ENCODE measurements around the gene DGKQ.

DGKQ gene

DNA sequence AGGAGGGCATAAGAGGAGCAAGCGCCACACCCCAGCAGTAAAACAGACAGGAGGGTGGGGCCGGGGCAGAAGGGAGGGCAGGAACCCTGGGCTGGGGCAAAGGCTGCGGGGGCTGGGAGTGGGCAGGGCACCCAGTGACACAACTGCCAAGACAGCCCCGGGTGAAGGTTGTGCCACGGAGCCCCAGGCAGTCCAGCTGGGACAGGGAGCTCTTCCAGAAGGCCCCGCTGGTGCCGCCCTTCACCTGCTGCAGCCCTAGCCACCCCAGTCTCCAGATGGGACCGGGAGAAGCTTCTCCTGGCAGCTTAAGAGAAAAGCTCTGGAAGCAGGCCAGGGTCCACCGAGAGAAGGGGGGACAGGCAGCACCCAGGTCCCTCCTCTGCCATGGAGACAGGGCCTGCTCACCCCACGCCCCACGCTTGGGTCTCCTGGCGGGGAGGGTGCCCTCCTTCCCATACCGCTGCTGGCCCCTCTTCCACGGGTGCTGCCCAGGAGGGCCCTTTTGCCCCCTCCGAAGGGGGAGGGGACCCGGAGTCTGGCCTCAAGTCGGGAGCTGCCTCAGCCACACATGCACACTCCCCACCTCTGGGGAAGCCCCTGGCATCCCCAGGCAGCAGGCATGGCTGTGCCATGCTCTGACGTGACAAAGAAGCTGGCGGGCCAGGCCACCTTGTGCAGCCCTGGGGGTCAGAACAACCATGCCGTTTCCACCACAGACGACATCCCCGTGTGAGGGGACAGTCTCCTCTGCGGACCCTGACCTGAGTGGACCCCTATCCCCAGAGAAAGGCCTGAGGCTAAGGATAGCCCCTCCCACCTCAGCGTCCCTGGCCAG lies 1.5 kb downstream of the DGKQ start:
- TF ChIP-seq JUND (IDR thresholded peaks at IDR 0.05; ENCODE audit: low read depth), result no peak
- in situ Hi-C loops (cut with HindIII; ENCODE audit: low pct_unique_long_range_greater_than_20kb, low sequenced_read_pairs), result no loop called here
- DNase-seq (ENCODE audit: low read depth in 1 of 2, low spot score in 1 of 2), result no peak

DNA sequence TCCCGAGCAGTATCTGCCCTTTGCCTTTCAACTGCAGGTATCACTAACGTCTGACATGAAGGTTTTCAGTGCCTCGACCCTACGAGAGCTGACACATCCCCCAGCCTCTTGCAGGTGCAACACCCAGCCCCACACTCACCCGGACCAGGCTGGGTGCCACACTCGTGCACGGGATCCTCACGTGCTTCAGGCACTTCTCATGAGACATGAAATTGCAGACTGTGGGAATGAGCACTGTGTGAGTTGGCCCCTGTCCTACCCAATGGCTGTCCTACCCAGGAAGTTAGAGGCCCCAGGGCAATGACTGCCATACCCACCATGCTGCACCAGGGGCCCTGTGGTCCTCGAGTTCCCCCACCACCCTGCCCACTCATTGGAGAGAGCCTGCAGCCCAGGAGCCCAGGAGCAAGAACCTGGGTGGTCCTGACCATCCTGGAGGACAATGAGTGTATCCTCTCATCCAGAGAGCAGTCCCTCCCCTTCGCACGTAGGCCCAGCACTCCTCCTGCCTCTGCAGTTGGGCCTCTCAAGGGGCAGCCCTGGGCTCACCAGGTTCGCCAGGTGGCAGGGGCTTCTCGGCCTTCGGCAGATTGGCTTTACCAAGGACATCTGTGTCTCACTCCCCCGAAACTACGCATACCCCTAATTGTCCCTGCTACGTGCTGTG lies 2.4 kb downstream of the DGKQ start:
- DNase-seq (ENCODE audit: low read depth in 1 of 2, low spot score in 1 of 2), result peak in 1 of 2 experiments; percentile 31
- in situ Hi-C loops (cut with HindIII; ENCODE audit: low pct_unique_long_range_greater_than_20kb, low sequenced_read_pairs), result no loop called here
- TF ChIP-seq JUND (IDR thresholded peaks at IDR 0.05; ENCODE audit: low read depth), result no peak

DNA sequence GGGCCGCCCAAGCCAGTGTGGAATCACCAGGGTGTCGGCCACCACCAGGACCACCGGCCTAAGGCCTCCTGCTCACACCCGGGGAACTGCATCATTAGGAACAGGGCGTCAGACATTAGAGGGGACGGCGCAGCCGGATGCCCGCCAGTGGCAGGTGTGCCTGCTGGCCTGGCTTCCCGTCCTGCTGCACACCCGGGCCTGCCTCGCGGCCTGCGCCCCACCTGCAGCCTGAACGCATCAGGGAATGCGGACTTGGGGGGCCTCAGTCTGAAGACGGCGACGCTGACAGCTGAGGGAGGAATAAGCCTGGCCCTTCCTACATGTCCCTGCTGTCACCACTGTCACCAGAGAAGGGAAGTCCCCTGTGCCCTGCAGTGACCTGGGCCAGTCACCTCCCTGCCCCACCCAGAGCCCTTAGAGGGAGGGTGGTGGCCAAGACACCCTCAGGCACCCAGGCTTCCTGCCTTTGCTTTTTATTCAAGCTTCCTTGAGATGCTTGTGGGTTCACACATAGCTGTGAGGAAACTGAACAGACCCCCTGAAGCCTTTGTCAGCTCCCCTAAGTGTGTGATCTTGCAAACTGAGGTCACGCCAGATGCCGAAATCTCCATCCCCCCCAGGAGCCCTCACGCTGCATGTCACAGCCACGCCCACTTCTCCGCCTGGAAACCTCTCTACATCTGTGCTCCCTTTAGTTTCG lies 3.2 kb downstream of the DGKQ start:
- TF ChIP-seq JUND (IDR thresholded peaks at IDR 0.05; ENCODE audit: low read depth), result no peak
- DNase-seq (ENCODE audit: low read depth in 1 of 2, low spot score in 1 of 2), result no peak
- in situ Hi-C loops (cut with HindIII; ENCODE audit: low pct_unique_long_range_greater_than_20kb, low sequenced_read_pairs), result no loop called here

DNA sequence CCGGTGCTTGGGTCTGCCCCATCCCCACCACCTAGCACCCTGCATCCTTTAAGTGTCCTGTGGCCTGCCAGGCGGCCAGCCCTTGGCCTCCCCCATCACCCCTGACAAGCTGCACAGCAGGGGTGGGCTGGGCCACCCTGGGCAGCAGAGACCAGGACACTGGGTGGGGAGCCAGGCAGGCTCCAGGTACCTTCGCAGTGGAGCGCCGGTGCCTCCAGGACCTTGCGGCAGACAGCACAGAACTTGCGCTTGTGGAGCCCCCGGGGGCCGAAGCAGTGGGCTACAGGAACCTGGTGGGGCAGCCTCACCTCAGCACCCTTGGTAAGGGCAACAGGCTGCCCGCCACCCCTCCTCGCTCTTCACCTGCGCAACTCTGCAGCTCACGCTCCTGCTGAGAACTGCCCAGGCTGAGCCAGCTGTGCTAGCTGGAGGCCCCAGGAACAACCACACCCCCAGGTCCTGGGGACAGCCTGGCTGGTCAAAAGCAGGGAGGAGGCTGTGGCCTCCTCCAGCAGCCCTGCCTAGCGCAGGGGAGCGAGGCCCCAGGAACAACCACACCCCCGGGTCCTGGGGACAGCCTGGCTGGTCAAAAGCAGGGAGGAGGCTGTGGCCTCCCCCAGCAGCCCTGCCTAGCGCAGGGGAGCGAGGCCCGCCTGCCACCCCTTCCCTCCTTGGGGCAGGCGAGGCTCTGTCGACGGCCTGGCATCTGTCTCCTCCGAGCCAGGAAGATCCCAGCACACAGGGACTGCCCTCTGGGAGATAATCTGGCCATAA lies 4.6 kb downstream of the DGKQ start:
- in situ Hi-C loops (cut with HindIII; ENCODE audit: low pct_unique_long_range_greater_than_20kb, low sequenced_read_pairs), result no loop called here

DNA sequence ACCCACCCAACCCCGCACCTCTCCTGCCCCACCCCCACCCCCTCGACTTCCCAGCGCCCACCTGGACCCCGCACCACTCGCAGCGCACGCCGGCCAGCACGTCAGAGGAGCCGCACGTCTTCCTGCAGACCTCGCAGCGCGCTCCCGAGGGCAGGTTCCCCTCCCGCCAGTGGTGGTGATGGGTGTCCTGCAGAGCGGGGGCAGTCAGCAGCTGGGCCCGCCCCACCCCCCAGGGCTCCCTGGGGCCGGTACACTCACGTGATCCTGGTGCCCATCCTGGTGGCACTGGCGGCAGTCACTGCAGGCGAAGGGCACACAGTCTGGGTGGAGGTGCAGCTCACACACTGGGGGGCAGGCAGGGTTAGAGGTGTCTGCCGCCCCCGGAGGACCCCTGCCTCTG lies 5.1 kb downstream of the DGKQ start:
- in situ Hi-C loops (cut with HindIII; ENCODE audit: low pct_unique_long_range_greater_than_20kb, low sequenced_read_pairs), result no loop called here
- no peak for TF ChIP-seq JUND (IDR thresholded peaks at IDR 0.05; ENCODE audit: low read depth)
- no peak for DNase-seq (ENCODE audit: low read depth in 1 of 2, low spot score in 1 of 2)

More for the DNA sequence above, 4.6 kb downstream of the DGKQ start:
- TF ChIP-seq JUND (IDR thresholded peaks at IDR 0.05; ENCODE audit: low read depth), result no peak
- DNase-seq (ENCODE audit: low read depth in 1 of 2, low spot score in 1 of 2), result no peak

DNA sequence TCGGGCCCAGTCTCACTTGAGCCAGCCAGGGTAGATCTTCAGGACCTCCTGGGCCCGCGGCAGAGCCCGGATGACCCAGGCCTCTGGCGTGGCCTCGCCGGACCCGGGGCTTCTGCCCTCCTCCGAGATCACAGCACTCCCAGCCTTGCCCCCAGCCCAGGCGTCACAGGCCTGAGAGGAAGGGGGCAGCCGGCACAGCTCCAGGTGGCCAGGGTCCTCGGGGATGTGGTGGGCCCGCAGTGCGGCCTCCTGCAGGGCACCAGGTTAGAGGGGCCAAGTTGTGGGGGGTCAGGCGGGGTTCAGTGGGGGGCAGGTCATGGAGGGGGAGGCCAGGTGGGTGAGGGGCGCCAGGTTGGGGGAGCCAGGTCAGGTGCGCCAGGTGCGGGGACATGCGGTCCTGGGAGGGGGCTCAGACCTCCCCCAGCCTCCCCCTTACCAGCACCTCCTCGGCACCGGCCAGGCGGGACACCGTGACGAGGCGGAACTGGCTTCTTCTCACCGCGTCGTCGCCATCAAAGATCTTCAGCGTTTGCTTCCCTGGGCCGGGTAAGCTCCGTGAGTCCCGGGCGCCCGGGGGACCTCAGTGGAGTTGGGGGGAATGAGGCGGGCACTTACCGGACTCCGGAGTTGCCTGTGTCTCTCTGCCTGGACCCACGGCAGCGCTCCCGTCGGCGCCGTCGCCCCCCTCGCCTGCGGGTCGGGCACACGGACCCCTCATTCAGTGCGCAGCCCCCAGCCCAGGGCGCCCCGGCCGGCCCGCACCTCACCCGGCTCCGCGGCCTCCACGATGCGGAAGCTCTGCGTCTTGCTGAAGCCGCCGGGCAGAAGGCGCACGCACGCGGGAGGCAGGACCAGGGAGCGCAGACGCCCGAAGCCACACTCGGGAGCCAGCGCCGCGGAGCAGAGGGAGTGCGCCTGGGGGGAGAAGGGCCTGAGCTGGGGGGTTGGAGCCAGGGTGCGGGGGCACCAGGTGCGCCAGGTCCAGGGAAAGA lies 6.0 kb downstream of the DGKQ start:
- DNase-seq (ENCODE audit: low read depth in 1 of 2, low spot score in 1 of 2), result no peak
- TF ChIP-seq JUND (IDR thresholded peaks at IDR 0.05; ENCODE audit: low read depth), result no peak
- in situ Hi-C loops (cut with HindIII; ENCODE audit: low pct_unique_long_range_greater_than_20kb, low sequenced_read_pairs), result no loop called here

DNA sequence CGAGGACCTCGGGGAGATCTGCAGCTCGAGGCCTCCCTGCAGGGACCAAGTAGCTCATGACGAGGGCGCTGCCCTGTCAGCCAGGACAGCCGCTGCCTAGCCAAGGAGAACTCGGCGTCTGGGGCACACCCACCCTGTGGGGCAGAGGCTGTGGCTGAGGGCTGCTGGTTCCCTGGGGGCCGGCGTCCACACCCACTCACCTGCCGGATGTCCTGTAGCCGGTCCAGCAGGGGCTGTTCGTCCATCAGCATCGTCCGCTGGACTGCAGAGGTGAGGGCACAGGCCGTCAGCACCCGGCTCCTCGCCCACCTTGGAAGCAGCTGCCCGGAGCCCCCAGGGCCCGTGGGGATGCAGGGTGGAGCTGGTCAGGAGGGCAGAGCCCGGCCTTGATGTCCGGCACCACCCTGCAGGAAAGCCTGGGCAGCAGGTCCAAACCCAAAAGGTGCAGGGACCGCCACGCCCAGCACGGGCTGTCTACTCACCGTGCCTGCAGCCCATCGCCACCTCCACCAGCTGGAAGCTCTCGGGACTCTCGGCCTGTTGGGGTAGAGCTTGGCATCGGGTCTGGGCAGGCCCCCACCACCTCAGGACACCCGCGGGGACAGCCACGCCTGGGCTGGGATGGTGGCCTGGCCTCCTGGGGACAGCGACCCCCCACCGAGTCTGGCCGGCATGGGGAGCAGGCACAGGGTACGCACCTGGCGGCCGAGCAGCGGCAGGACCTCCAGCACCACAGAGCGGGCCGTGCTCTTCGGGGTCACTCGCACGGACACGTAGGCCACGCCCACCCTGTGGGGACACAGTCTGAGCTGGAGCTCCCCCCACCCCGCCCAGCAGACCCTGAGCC lies 6.9 kb downstream of the DGKQ start:
- no peak for TF ChIP-seq JUND (IDR thresholded peaks at IDR 0.05; ENCODE audit: low read depth)
- in situ Hi-C loops (cut with HindIII; ENCODE audit: low pct_unique_long_range_greater_than_20kb, low sequenced_read_pairs), result no loop called here
- DNase-seq (ENCODE audit: low read depth in 1 of 2, low spot score in 1 of 2), result no peak

DNA sequence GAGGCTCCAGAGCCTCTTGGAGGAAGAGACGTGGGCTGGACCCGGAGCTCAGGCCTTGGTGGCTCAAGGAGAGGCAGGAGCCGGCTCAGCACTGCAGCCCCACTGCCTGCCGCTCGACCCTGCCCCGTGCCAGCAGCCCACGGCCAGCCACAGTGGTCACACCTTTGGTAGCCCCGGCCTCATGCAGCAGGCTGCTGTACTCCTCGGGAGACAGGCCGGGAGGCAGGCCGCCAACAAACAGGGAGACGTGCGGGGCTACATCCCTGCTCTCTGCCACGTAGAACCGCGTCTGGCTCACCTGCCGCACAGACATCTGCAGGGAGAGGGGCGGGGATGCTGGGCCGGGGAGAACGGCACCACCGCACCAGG lies 7.6 kb downstream of the DGKQ start:
- DNase-seq (ENCODE audit: low read depth in 1 of 2, low spot score in 1 of 2), result no peak
- TF ChIP-seq JUND (IDR thresholded peaks at IDR 0.05; ENCODE audit: low read depth), result no peak
- in situ Hi-C loops (cut with HindIII; ENCODE audit: low pct_unique_long_range_greater_than_20kb, low sequenced_read_pairs), result no loop called here

DNA sequence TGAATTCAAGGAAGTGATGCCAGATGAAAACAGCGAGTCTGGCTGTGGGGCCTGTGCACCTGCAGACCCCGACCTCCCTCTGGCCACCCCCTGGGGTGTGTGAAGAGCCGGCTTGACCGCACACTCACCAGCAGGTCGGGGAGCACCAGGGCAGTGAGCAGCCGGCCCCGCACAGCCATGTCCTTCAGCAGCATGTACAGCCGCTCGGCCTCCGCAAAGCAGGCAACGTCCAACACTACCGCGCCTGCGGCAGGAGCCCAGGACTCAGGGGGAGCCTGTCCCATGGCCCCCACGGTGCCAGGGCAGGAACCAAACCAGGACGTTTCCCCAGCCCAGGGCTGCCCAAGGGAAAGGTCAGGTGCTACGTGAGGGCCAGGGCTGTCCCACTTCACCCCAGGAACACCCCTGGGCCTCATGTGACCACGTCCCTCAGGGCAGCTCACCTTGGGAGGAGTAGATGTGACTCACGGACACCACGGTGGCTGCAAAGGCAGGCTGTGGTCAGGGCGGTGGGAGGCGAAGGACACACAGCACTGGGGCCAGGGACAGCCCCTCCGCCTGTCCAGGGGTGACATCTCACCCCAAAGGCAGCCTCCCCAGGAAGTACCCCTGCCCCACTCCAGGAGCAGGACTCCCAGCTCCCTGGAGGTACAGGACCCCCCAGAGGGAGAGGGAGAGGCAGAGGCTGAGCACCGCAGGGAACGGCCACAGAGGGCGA lies 8.2 kb downstream of the DGKQ start:
- DNase-seq (ENCODE audit: low read depth in 1 of 2, low spot score in 1 of 2), result no peak
- in situ Hi-C loops (cut with HindIII; ENCODE audit: low pct_unique_long_range_greater_than_20kb, low sequenced_read_pairs), result no loop called here
- TF ChIP-seq JUND (IDR thresholded peaks at IDR 0.05; ENCODE audit: low read depth), result no peak

DNA sequence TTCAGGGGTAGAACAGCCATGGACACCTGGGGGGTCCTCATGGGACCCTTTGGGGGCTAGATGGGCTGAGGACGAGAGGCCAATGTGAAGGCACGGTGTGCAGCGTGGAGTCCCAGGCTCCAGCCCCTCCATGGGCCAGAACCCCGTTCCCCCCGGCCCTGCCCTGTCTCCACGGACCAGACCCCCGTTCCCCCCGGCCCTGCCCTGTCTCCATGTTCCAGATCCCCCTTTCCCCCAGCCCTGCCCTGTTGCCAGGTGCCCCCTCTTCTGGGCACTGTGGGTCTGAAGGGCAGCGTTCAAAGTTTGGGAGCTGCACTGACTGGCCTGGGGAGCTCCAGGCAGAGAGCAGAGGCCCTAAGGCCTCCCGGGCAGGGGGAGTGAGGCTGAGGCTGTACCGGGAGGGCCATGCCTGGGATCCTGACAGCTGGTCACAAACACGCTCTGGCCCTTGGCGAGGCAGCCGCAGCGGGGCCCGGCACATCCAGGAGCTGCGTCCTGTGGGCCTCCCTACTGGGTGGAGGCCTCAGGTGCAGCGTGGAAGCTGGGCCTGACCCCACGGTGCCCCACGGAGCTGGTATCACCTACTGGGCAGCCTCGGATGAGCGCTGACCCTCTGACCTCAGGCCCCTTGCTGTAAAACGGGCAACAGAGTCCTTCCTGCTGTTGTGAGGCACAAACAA lies 8.9 kb downstream of the DGKQ start:
- DNase-seq (ENCODE audit: low read depth in 1 of 2, low spot score in 1 of 2), result no peak
- TF ChIP-seq JUND (IDR thresholded peaks at IDR 0.05; ENCODE audit: low read depth), result no peak
- in situ Hi-C loops (cut with HindIII; ENCODE audit: low pct_unique_long_range_greater_than_20kb, low sequenced_read_pairs), result no loop called here
